Upper lobe of left lung (tissue), 6 donors: Measurements from ENCODE around the gene NT5C1A. TPM values are rescaled to one million over a fixed set of nuclear protein-coding genes. Genes with fewer than 3 reads are reported as not detected.

ENCODE experiments used
- ATAC-seq, 2 donors: fragments of 200-7000 bp; cut with Tn5 transposase; one replicate each; pipeline ENCODE4 v1.9.1; 2022; ENCODE audit warnings: mild to moderate bottlenecking in 2 of 2, moderate library complexity in 2 of 2; ENCODE audit not compliant: low FRiP score in 2 of 2
- DNase-seq, 2 donors: peaks; one replicate each; pipeline ENCODE4 v3.0.0-alpha.2; 2019 to 2020
- H3K27ac ChIP-seq, 4 donors: fragments of 200-600 bp; sonication (generic); one replicate each; pipeline ENCODE4 v1.5.1; 2016 to 2019
- H3K27me3 ChIP-seq, 4 donors: fragments of 200-600 bp; sonication (generic); one replicate each; pipeline ENCODE4 v1.5.1; 2017 to 2019
- H3K36me3 ChIP-seq, 4 donors: fragments of 200-600 bp; sonication (generic); one replicate each; pipeline ENCODE4 v1.5.1; 2016 to 2019
- H3K4me1 ChIP-seq, 4 donors: fragments of 200-600 bp; sonication (generic); one replicate each; pipeline ENCODE4 v1.5.1; 2018 to 2019
- H3K4me3 ChIP-seq, 4 donors: fragments of 200-600 bp; sonication (generic); one replicate each; pipeline ENCODE4 v1.5.1; 2017 to 2019; ENCODE audit warnings: mild to moderate bottlenecking in 2 of 4, moderate library complexity in 1 of 4
- H3K9me3 ChIP-seq, 4 donors: fragments of 200-600 bp; sonication (generic); one replicate each; pipeline ENCODE4 v1.5.1; 2018 to 2019
- CTCF ChIP-seq, 6 experiments: fragments of 450-650 bp in 4 of 6; fragments of 200-600 bp in 2 of 6; sonication (generic) in 2 of 6; IDR thresholded peaks; one replicate each; pipeline ENCODE4 v1.5.1; 2016 to 2019; ENCODE audit warnings: antibody characterized with exemption in 6 of 6
- EP300 ChIP-seq, 4 donors: sonication (generic); formaldehyde crosslinking; IDR thresholded peaks; one replicate each; pipeline ENCODE4 v1.5.1; 2017; ENCODE audit warnings: antibody characterized with exemption in 4 of 4, control low read depth in 2 of 4
- POLR2A ChIP-seq, 4 donors: fragments of 450-650 bp; IDR thresholded peaks; one replicate each; pipeline ENCODE4 v1.5.1; 2016 to 2017; ENCODE audit warnings: antibody characterized with exemption in 4 of 4, mild to moderate bottlenecking in 2 of 4
- POLR2AphosphoS5 ChIP-seq, 2 donors: sonication (generic); formaldehyde crosslinking; IDR thresholded peaks; one replicate each; pipeline ENCODE4 v1.5.1; 2017; ENCODE audit warnings: antibody characterized with exemption in 2 of 2
- WGBS, 2 donors: methylation state at CpG; one replicate each; pipeline ENCODE4 v1.1.5; 2017 to 2018; 5-methylcytosine and 5-hydroxymethylcytosine counted together
- total RNA-seq, 6 donors: library from RNA; depleted of rRNA in 4 of 6; stranded (reverse); fragments of >200 nt in 4 of 6; gene quantifications; one replicate each; pipeline versions ENCODE4 v1.1.0 to v1.2.1, GENCODE V29; 2016 to 2021
- donor health status: DM: no; HTN: no; CAD: no; lungs with moderate emphysema.
- donor health status: DM: no; HTN: yes; CAD: no; lungs with severe emphysema.

The NT5C1A gene
- total RNA-seq, 6 donors from 2014 or later = 0.37 to 5.5 (median 2.6) TPM; not detected in 2

DNA sequence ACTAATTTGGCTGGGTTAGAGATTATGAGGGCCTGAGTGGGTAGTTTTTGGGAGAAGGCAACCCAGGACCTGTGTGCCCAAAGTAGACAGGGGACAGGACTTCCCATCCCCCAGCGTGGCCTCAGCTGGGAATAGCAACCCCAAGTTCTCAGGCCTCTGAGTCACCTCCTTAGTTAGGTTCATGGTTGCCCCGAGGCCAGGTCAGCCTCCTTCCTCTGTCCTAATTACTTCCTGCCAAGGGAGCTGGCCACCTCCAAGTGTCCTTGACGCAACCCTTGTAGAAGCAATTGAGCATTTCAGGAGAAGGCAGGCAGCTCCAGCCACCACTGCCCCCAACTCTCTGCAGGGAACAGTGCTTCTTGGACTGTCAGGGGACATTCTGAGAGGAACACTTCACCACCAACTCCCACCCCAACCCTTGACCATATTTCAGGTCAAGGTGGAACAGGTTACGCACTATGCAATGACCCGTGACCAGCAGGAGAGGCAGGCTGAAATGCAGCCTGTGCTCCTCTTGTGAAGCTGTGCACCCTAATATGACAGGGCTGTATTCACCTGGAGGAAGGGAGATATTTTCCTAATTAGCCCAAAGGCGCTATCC is 5.1 kb upstream of the NT5C1A start:
- DNase-seq = peak in 1 of 2 donors; percentile 86
- peak in 1 of 2 donors; percentile 57 for ATAC-seq
- WGBS, 2 donors = 40 to 67% methylated on average over 2 to 6 of the region's 6 CpGs

GRCh38 chr1:39675220-39675619 is 3.3 kb upstream of the NT5C1A start:
- ATAC-seq (no peak), DNase-seq (no peak)
- Histone ChIP-seq H3K9me3 (no peaks in the 10 kb centered on the region), H3K4me3 (no peak overlapping the region), H3K27ac (no peak overlapping the region), H3K4me1 (peaks cover 14 to 31% (median 26%) of the 10 kb centered on the region in 4 donors), H3K36me3 (no peaks in the 10 kb centered on the region), H3K27me3 (peaks cover 0 to 17% (median 6%) of the 10 kb centered on the region in 4 donors)
- WGBS, 2 donors = 100% methylated on average over 1 of the region's 1 CpG
- no peak for TF ChIP-seq CTCF (IDR thresholded peaks at IDR 0.05)
- TF ChIP-seq EP300 (IDR thresholded peaks at IDR 0.05) = no peak
- TF ChIP-seq POLR2A (IDR thresholded peaks at IDR 0.05) = no peak

More for the DNA sequence above, 5.1 kb upstream of the NT5C1A start:
- Histone ChIP-seq H3K36me3 (no peaks in the 10 kb centered on the region), H3K27me3 (peaks cover 0 to 4% (median 0%) of the 10 kb centered on the region in 4 donors), H3K9me3 (no peaks in the 10 kb centered on the region), H3K4me1 (peaks cover 6 to 21% (median 13%) of the 10 kb centered on the region in 4 donors), H3K4me3 (no peak overlapping the region), H3K27ac (peak overlapping the region in 1 of 4 donors; percentile 1)
- TF ChIP-seq POLR2AphosphoS5 (IDR thresholded peaks at IDR 0.05) = peak in 1 of 2 donors; percentile 20
- no peak for TF ChIP-seq POLR2A (IDR thresholded peaks at IDR 0.05)
- TF ChIP-seq EP300 (IDR thresholded peaks at IDR 0.05) = peak in 1 of 4 donors; percentile 19

DNA sequence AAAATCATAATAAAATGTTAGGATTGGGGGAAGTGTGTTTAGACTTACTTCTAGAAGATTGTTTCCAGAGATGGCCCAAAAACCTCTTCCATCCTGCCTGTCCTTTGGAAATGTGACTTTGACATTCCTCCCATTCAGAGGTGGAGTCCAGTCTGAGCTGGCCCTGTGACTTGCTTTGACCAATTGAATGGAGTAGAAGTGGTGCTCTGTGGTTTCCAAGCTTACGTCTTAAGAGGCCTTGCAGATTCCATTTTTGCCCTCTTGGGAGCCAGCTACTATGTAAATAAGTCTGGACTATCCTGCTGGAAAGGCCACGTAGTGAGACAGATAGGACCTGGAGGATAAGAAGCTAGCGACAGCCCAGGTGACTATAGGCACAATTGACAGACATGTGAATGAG is 1.3 kb upstream of the NT5C1A start:
- H3K36me3 ChIP-seq = no peaks in the 10 kb centered on the region
- DNase-seq (no peak), ATAC-seq (no peak)
- H3K27me3 ChIP-seq = peaks cover 0 to 17% (median 7%) of the 10 kb centered on the region in 4 donors
- no peak overlapping the region for H3K4me3 ChIP-seq
- 76 to 82% methylated on average over 3 of the region's 3 CpGs for WGBS, 2 donors
- no peak overlapping the region for H3K27ac ChIP-seq
- H3K9me3 ChIP-seq = no peaks in the 10 kb centered on the region
- H3K4me1 ChIP-seq = peaks cover 14 to 31% (median 26%) of the 10 kb centered on the region in 4 donors
- TF ChIP-seq EP300 (IDR thresholded peaks at IDR 0.05) (no peak), POLR2A (IDR thresholded peaks at IDR 0.05) (no peak), CTCF (IDR thresholded peaks at IDR 0.05) (no peak), POLR2AphosphoS5 (IDR thresholded peaks at IDR 0.05) (no peak)

DNA sequence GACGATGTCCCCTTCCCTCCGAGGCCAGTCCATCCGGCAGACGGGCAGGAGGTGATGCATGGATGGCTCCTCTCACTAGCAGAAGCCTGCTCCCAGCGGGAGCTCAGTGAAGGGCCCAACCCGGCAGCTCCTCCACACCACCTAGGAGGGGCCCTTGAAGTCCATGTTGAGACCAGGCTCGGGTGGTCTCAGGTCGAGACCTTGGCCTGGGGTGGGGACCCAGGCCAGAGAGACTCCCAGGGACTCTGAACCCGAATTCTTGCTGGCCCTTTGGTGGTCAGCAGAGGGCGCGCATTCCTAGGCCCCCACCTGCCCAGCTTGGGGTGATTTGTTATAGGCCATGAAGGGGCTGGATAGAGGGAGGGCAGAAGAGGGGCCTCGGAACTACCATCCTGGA is 642 bp upstream of the NT5C1A start:
- TF ChIP-seq CTCF (IDR thresholded peaks at IDR 0.05) = peak in 2 of 6 experiments; percentile 11 to 16
- TF ChIP-seq POLR2A (IDR thresholded peaks at IDR 0.05) = no peak
- Histone ChIP-seq H3K9me3 (no peaks in the 10 kb centered on the region), H3K27ac (no peak overlapping the region), H3K4me1 (peaks cover 14 to 31% (median 26%) of the 10 kb centered on the region in 4 donors), H3K27me3 (peaks cover 0 to 17% (median 7%) of the 10 kb centered on the region in 4 donors), H3K36me3 (no peaks in the 10 kb centered on the region), H3K4me3 (peak overlapping the region in 1 of 4 donors; percentile 48)
- ATAC-seq (peak; percentile 5 to 25), DNase-seq (no peak)
- WGBS, 2 donors = 26 to 33% methylated on average over 6 to 8 of the region's 12 CpGs

DNA sequence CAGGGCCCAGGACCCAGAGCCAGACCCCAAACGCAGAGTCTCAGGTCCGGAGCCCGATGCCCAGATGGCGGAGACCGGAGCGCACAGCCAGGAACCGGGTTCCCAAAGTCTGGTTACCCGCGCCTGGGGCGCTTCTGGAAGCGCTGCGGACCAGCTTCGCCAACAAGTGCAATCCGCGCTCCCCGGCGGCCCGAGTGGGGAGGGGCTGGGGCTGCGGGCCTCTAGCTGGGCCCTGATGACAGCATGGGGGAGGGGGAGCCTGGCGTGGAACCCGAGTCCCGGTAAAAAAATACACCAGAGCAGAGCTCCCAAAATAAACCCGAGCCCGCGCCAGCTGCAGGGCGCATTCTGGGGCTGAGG is 494 bp downstream of the NT5C1A start:
- Histone ChIP-seq H3K27me3 (peaks cover 0 to 17% (median 7%) of the 10 kb centered on the region in 4 donors), H3K4me3 (peak overlapping the region; percentile 10 to 49 (median 42)), H3K36me3 (no peaks in the 10 kb centered on the region), H3K4me1 (peaks cover 14 to 22% (median 17%) of the 10 kb centered on the region in 4 donors), H3K9me3 (no peaks in the 10 kb centered on the region), H3K27ac (no peak overlapping the region)
- DNase-seq (peak in 1 of 2 donors; percentile 85), ATAC-seq (peak in 1 of 2 donors; percentile 39)
- WGBS, 2 donors = 0% methylated on average over 8 of the region's 26 CpGs; no CpG with 5 or more reads in 1 of the 2 donors
- no peak for TF ChIP-seq CTCF (IDR thresholded peaks at IDR 0.05)
- TF ChIP-seq POLR2AphosphoS5 (IDR thresholded peaks at IDR 0.05) = no peak
- no peak for TF ChIP-seq EP300 (IDR thresholded peaks at IDR 0.05)
- no peak for TF ChIP-seq POLR2A (IDR thresholded peaks at IDR 0.05)
